Mesenteric fat pad (tissue), 1 donor: ENCODE results near the gene ERCC6L2. TPM values are rescaled to one million over a fixed set of nuclear protein-coding genes. Genes with fewer than 3 reads are reported as not detected.

Source experiments
- DNase-seq: peaks from one replicate; pipeline ENCODE4 v3.0.0-alpha.2; 2020; ENCODE audit warnings: low spot score
- total RNA-seq: library from RNA; stranded (reverse); fragmentation: NEBNext Ultra II Directional; extraction: Animal tissue kit (Norgen Biotek cat#: 25700); gene quantifications from one replicate; pipeline ENCODE4 v1.2.1, GENCODE V29; 2021
- donor health status: DM: yes; HTN: yes; CAD: no.

ERCC6L2 gene
- total RNA-seq, 1 donor from 2014 or later = 38.0 TPM

GRCh38 chr9:95974389-95974788 is 98.9 kb downstream of the ERCC6L2 start:
- no peak for DNase-seq

GRCh38 chr9:95977371-95977770 is 101.9 kb downstream of the ERCC6L2 start:
- DNase-seq = no peak

- DNase-seq = no peak
Measured at GRCh38 chr9:95978106-95978505, 102.6 kb downstream of the ERCC6L2 start.

GRCh38 chr9:95979446-95979845 is 104.0 kb downstream of the ERCC6L2 start:
- no peak for DNase-seq

GRCh38 chr9:95980262-95981125 is 105.0 kb downstream of the ERCC6L2 start:
- no peak for DNase-seq

- no peak for DNase-seq
Measured at GRCh38 chr9:95981761-95982390, 106.4 kb downstream of the ERCC6L2 start.

GRCh38 chr9:95985440-95986055 is 110.1 kb downstream of the ERCC6L2 start:
- DNase-seq = no peak

GRCh38 chr9:95989297-95989696 is 113.8 kb downstream of the ERCC6L2 start:
- no peak for DNase-seq

GRCh38 chr9:95991326-95991725 is 115.8 kb downstream of the ERCC6L2 start:
- no peak for DNase-seq

- DNase-seq = no peak
Measured at GRCh38 chr9:95992536-95992935, 117.0 kb downstream of the ERCC6L2 start.

- no peak for DNase-seq
Measured at GRCh38 chr9:95993337-95993736, 117.8 kb downstream of the ERCC6L2 start.

GRCh38 chr9:95999390-95999789 is 123.9 kb downstream of the ERCC6L2 start:
- no peak for DNase-seq

- DNase-seq = no peak
Measured at GRCh38 chr9:96004379-96004778, 128.9 kb downstream of the ERCC6L2 start.

- DNase-seq = no peak
Measured at GRCh38 chr9:96006296-96006879, 130.9 kb downstream of the ERCC6L2 start.

- no peak for DNase-seq
Measured at GRCh38 chr9:96006961-96007360, 131.5 kb downstream of the ERCC6L2 start.

GRCh38 chr9:96008502-96009222 is 133.2 kb downstream of the ERCC6L2 start:
- no peak for DNase-seq

- DNase-seq = no peak
Measured at GRCh38 chr9:96009223-96009602, 133.7 kb downstream of the ERCC6L2 start.

- DNase-seq = no peak
Measured at GRCh38 chr9:96009690-96010472, 134.4 kb downstream of the ERCC6L2 start.

- no peak for DNase-seq
Measured at GRCh38 chr9:96014078-96014477, 138.6 kb downstream of the ERCC6L2 start.
